GM19023 (cell line): ENCODE measurements around the gene HELZ2.
"Not testable (repeated sequence)": the region's sequence is repeated elsewhere in the genome, so short reads cannot be mapped to it uniquely, and the experiment has no call there.

Experiments used
- ATAC-seq: cut with Tn5 transposase; IDR thresholded peaks from one replicate; pipeline ENCODE4 v1.9.1; 2021; ENCODE audit warnings: mild to moderate bottlenecking, moderate library complexity; ENCODE audit not compliant: unreplicated experiment

Gene HELZ2

GRCh38 chr20:63580796-63581461 lies 6.9 kb upstream of the HELZ2 start:
- no peak for ATAC-seq

GRCh38 chr20:63579017-63579694 lies 5.1 kb upstream of the HELZ2 start:
- no peak for ATAC-seq

GRCh38 chr20:63578224-63579016 lies 4.4 kb upstream of the HELZ2 start:
- ATAC-seq = no peak

- ATAC-seq = no peak
Measured at GRCh38 chr20:63577317-63577894, 3.4 kb upstream of the HELZ2 start.

- ATAC-seq = no peak
Measured at GRCh38 chr20:63576311-63576710, 2.3 kb upstream of the HELZ2 start.

GRCh38 chr20:63574829-63575743 lies 1.0 kb upstream of the HELZ2 start:
- no peak for ATAC-seq

GRCh38 chr20:63573647-63574131 lies 350 bp downstream of the HELZ2 start:
- no peak for ATAC-seq

- ATAC-seq = no peak
Measured at GRCh38 chr20:63572788-63573646, 1.0 kb downstream of the HELZ2 start.

GRCh38 chr20:63572071-63572787 lies 1.8 kb downstream of the HELZ2 start:
- no peak for ATAC-seq

GRCh38 chr20:63571087-63571478 lies 3.0 kb downstream of the HELZ2 start:
- ATAC-seq = not testable (repeated sequence)

GRCh38 chr20:63570281-63571086 lies 3.6 kb downstream of the HELZ2 start:
- no peak for ATAC-seq

- no peak for ATAC-seq
Measured at GRCh38 chr20:63568986-63569949, 4.8 kb downstream of the HELZ2 start.

- no peak for ATAC-seq
Measured at GRCh38 chr20:63568170-63568981, 5.7 kb downstream of the HELZ2 start.

GRCh38 chr20:63567386-63568169 lies 6.5 kb downstream of the HELZ2 start:
- ATAC-seq = peak; percentile 56

- no peak for ATAC-seq
Measured at GRCh38 chr20:63567136-63567385, 7.0 kb downstream of the HELZ2 start.
